Measurements from ENCODE around the gene TMEM198. TPM values are rescaled to one million over a fixed set of nuclear protein-coding genes. Genes with fewer than 3 reads are reported as not detected.

Gene TMEM198
- total RNA-seq, 1 experiment from 2014 or later = 2.3 TPM

GRCh38 chr2:219522111-219523030 is 21.5 kb upstream of the TMEM198 start:
- ATAC-seq (no peak), DNase-seq (ENCODE audit: low read depth, low spot score) (no peak)
- ChIA-PET CTCF (interaction anchor here (0.6 to 2.9 kb wide), 8 partner anchors 8 to 1233 kb away, joined by 3 to 12 read pairs (median 3); no protein-coding TSS in a partner anchor), POLR2A (no interaction called here)
- TF ChIP-seq TCF7L2 (IDR thresholded peaks at IDR 0.05; ENCODE audit: low read depth, low read length) = no peak
- no peak for TF ChIP-seq REST (IDR thresholded peaks at IDR 0.05; ENCODE audit: insufficient read depth in 1 of 2, low read depth in 2 of 2, low read length in 1 of 2)
- TF ChIP-seq CTCF (IDR thresholded peaks at IDR 0.05) = no peak; the same call in 1 of the 2 replicates
- TF ChIP-seq POLR2AphosphoS5 (IDR thresholded peaks at IDR 0.05; ENCODE audit: low read depth, low read length) = no peak
- TF ChIP-seq SIN3A (IDR thresholded peaks at IDR 0.05; ENCODE audit: borderline replicate concordance, insufficient read depth, low read depth, low read length) = no peak
- BruUV-seq (replicated peaks) = no TSS peak
- Histone ChIP-seq H3K4me1 (ENCODE audit: control insufficient read depth, insufficient read depth, low read length) (peaks cover 10% of the 10 kb centered on the region), H3K27ac (ENCODE audit: low read length) (no peak overlapping the region), H3K4me3 (ENCODE audit: low read depth in 2 of 2, low read length in 2 of 2) (peak overlapping the region in 1 of 2 experiments; percentile 14; a peak in 1 of 4 replicates), H3K36me3 (ENCODE audit: control insufficient read depth, insufficient read depth, low read length) (no peaks in the 10 kb centered on the region), H3K9me3 (ENCODE audit: control insufficient read depth, insufficient read depth, low read depth, low read length) (no peaks in the 10 kb centered on the region), H3K27me3 (ENCODE audit: control insufficient read depth, insufficient read depth, low read length) (no peaks in the 10 kb centered on the region; the same call in 1 of the 2 replicates)
- in situ Hi-C loops (cut with HindIII; ENCODE audit: low pct_unique_long_range_greater_than_20kb, low sequenced_read_pairs) = no loop called here
- intact Hi-C loops (cut with micrococcal nuclease; ENCODE audit: unreplicated experiment) = no loop called here

- H3K27me3 ChIP-seq (ENCODE audit: control insufficient read depth, insufficient read depth, low read length) = no peaks in the 10 kb centered on the region; the same call in 1 of the 2 replicates
- no peak overlapping the region for H3K27ac ChIP-seq (ENCODE audit: low read length)
- in situ Hi-C loops (cut with HindIII; ENCODE audit: low pct_unique_long_range_greater_than_20kb, low sequenced_read_pairs) (no loop called here), intact Hi-C loops (cut with micrococcal nuclease; ENCODE audit: unreplicated experiment) (no loop called here)
- no peak overlapping the region for H3K4me3 ChIP-seq (ENCODE audit: low read depth in 2 of 2, low read length in 2 of 2)
- no peak for DNase-seq (ENCODE audit: low read depth, low spot score)
- ChIA-PET POLR2A (no interaction called here), CTCF (interaction anchor here (0.6 to 0.7 kb wide), 2 partner anchors 15 to 420 kb away, joined by 3 read pairs; no protein-coding TSS in a partner anchor)
- no peak for TF ChIP-seq TCF7L2 (IDR thresholded peaks at IDR 0.05; ENCODE audit: low read depth, low read length)
- no peak for TF ChIP-seq REST (IDR thresholded peaks at IDR 0.05; ENCODE audit: insufficient read depth in 1 of 2, low read depth in 2 of 2, low read length in 1 of 2)
- no peak for TF ChIP-seq POLR2AphosphoS5 (IDR thresholded peaks at IDR 0.05; ENCODE audit: low read depth, low read length)
- no peak for TF ChIP-seq SIN3A (IDR thresholded peaks at IDR 0.05; ENCODE audit: borderline replicate concordance, insufficient read depth, low read depth, low read length)
- TF ChIP-seq CTCF (IDR thresholded peaks at IDR 0.05) = no peak
- ATAC-seq = no peak
- no peaks in the 10 kb centered on the region for H3K36me3 ChIP-seq (ENCODE audit: control insufficient read depth, insufficient read depth, low read length)
- BruUV-seq (replicated peaks) = no TSS peak
- peaks cover 10% of the 10 kb centered on the region for H3K4me1 ChIP-seq (ENCODE audit: control insufficient read depth, insufficient read depth, low read length)
- H3K9me3 ChIP-seq (ENCODE audit: control insufficient read depth, insufficient read depth, low read depth, low read length) = no peaks in the 10 kb centered on the region
These were observed 20.7 kb upstream of the TMEM198 start for GRCh38 chr2:219523031-219523671.
